Stomach (tissue), 19 donors: ENCODE data around the gene NIM1K. TPM values are rescaled to one million over a fixed set of nuclear protein-coding genes. Genes with fewer than 3 reads are reported as not detected.
A peak's percentile ranks its signal among the peaks of the same experiment; 100 is the strongest.

ENCODE experiments used
- DNase-seq, 2 donors: peaks; one replicate each; pipeline versions ENCODE4 v3.0.0 to v3.0.0-alpha.2; 2013 to 2019
- H3K27ac ChIP-seq, 5 donors: fragments of 200-600 bp in 4 of 5; sonication (generic) in 4 of 5; one replicate each; pipeline ENCODE4 v1.5.1; 2013 to 2019; ENCODE audit warnings: mild to moderate bottlenecking in 1 of 5, moderate library complexity in 1 of 5
- H3K27me3 ChIP-seq, 3 donors: fragments of 200-600 bp; sonication (generic); one replicate each; pipeline ENCODE4 v1.5.1; 2017 to 2019; ENCODE audit warnings: mixed run types in 1 of 3
- H3K36me3 ChIP-seq, 4 donors: fragments of 200-600 bp; sonication (generic); 1 replicate in 3 of 4; 2 replicates in 1 of 4; pipeline ENCODE4 v1.5.1; 2016 to 2019
- H3K4me1 ChIP-seq, 4 donors: fragments of 200-600 bp; sonication (generic); one replicate each; pipeline ENCODE4 v1.5.1; 2016 to 2019
- H3K4me3 ChIP-seq, 4 donors: fragments of 200-600 bp; sonication (generic) in 3 of 4; one replicate each; pipeline ENCODE4 v1.5.1; 2016 to 2019; ENCODE audit warnings: mild to moderate bottlenecking in 1 of 4
- H3K9me3 ChIP-seq, 4 donors: fragments of 200-600 bp; sonication (generic); one replicate each; pipeline ENCODE4 v1.5.1; 2016 to 2019
- CTCF ChIP-seq, 7 experiments: fragments of 450-650 bp in 4 of 7; fragments of 200-600 bp in 3 of 7; sonication (generic) in 3 of 7; IDR thresholded peaks; one replicate each; pipeline ENCODE4 v1.5.1; 2016 to 2019; ENCODE audit warnings: antibody characterized with exemption in 7 of 7, control low read depth in 2 of 7, mild to moderate bottlenecking in 1 of 7
- EP300 ChIP-seq: sonication (generic); formaldehyde crosslinking; IDR thresholded peaks from one replicate; pipeline ENCODE4 v1.6.1; 2017; ENCODE audit warnings: antibody characterized with exemption
- POLR2A ChIP-seq, 4 donors: fragments of 450-650 bp; IDR thresholded peaks; one replicate each; pipeline ENCODE4 v1.6.1; 2016; ENCODE audit warnings: antibody characterized with exemption in 4 of 4, control low read depth in 2 of 4, mild to moderate bottlenecking in 1 of 4, moderate library complexity in 1 of 4
- POLR2AphosphoS5 ChIP-seq, 3 donors: sonication (generic); formaldehyde crosslinking; IDR thresholded peaks; one replicate each; pipeline ENCODE4 v1.6.1; 2016; ENCODE audit warnings: antibody characterized with exemption in 3 of 3
- WGBS, 5 donors: extraction: QIAGEN DNeasy Blood & Tissue Kit in 3 of 5; methylation state at CpG; one replicate each; pipeline versions ENCODE4 v1.1.5 to v1.1.7; 2013 to 2018; 5-methylcytosine and 5-hydroxymethylcytosine counted together
- intact Hi-C: fragments of 100-400 bp; cut with DNase I; formaldehyde crosslinking; loops from one replicate; pipeline ENCODE4 v1.15.1; 2023; ENCODE audit warnings: low total_unique reads
- long read RNA-seq, 10 donors: transcript quantifications; one replicate each; lab custom pipeline, GENCODE V29; 2026
- polyA plus RNA-seq, 3 donors: library from polyadenylated mRNA; stranded (reverse); fragments of 200-250 nt; gene quantifications; one replicate each; pipeline ENCODE4 v1.2.3, GENCODE V29; 2013
- total RNA-seq, 5 donors: library from RNA; depleted of rRNA; stranded (reverse); fragments of >200 nt; gene quantifications; one replicate each; pipeline versions ENCODE4 v1.1.0 to v1.2.3, GENCODE V29; 2014 to 2016
- donor health status: healthy with polysubstance abuse.
- donor health status: Bipolar disorder and iron deficiency.
- donor health status: healthy.

The NIM1K gene
- total RNA-seq (1 to 10 TPM in 2 of 5 donors, under 1 TPM in 1, not detected in 2; 0.43 to 3.5 (median 1.3) TPM), polyA plus RNA-seq (under 1 TPM; 0.45 to 0.92 (median 0.56) TPM)
- long read RNA-seq, donor 1: 0 reads
- long read RNA-seq, donor 2: 0 reads
- long read RNA-seq, donor 3, partial matches to known transcripts: 0 of 1 reads
- long read RNA-seq, donor 3, other reads (novel, unspliced or antisense): 0 of 1 reads
- long read RNA-seq, donor 4: 0 reads
- long read RNA-seq, donor 5: 0 reads
- long read RNA-seq, donor 6: 0 reads
- long read RNA-seq, donor 7: 0 reads
- long read RNA-seq, donor 8: 0 reads
- long read RNA-seq, donor 9: 0 reads
- long read RNA-seq, donor 10: 0 reads

DNA sequence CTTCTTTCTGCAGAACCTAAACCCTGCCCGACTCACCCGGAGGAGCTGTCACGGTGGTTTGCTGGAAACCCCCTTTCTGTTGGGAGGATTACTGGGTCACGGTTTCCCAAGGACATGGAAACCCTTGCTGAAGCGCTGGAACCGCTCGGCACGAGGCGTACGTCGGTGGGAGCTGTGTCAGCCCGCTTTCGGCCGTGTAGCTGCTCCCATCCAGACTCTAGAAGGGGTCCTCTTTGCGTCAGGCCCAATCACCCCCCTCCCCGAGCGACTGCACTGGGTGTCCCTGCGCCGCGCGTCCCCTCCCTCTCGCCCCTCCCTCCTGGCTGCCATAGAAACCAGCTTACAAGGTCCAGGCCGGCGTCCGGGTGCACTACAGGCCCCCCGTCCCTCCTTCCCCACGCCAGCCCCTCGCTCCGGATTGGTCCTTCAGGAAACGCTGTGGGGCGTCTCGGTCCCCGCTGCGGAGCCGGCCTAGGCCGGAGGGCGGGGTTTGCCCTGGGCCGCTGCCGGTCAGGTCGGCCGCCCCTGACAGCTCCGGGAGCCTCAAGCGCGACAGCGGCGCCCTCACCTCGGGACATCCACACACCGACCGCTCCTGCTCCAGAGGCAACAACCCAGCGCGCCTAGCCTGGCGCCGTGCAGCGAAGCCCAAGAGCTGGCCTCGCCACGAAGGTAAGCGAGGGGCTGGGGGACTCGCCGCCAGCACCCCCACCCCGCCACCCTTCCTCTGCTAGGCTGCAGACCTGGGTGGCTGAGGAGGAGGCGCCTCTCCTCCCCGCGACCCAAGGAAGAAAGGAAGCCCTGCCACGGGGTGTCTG is at the start of gene NIM1K:
Gene NIM1K, plus strand, starts transcription at position 486 of the 818 bp plus-strand sequence. CDS start 53,551 bp downstream, outside the sequence.
- Histone ChIP-seq H3K27me3 (peaks cover 0 to 14% (median 5%) of the 10 kb centered on the region in 3 donors), H3K27ac (peak within 1 kb of the TSS; percentile 26 to 73 (median 52)), H3K4me1 (peaks cover 12 to 37% (median 30%) of the 10 kb centered on the region in 4 donors), H3K36me3 (no peaks in the 10 kb centered on the region), H3K4me3 (peak within 1 kb of the TSS; percentile 58 to 77 (median 64)), H3K9me3 (no peaks in the 10 kb centered on the region)
- peak; percentile 63 to 89 for DNase-seq
- intact Hi-C loops: no loop called here
- WGBS, 5 donors: 0 to 1% (median 0%) methylated on average over 22 to 64 of the region's 64 CpGs
- TF ChIP-seq POLR2A (IDR thresholded peaks at IDR 0.05) (no peak), POLR2AphosphoS5 (IDR thresholded peaks at IDR 0.05) (no peak), EP300 (no peak), CTCF (IDR thresholded peaks at IDR 0.05) (no peak)

DNA sequence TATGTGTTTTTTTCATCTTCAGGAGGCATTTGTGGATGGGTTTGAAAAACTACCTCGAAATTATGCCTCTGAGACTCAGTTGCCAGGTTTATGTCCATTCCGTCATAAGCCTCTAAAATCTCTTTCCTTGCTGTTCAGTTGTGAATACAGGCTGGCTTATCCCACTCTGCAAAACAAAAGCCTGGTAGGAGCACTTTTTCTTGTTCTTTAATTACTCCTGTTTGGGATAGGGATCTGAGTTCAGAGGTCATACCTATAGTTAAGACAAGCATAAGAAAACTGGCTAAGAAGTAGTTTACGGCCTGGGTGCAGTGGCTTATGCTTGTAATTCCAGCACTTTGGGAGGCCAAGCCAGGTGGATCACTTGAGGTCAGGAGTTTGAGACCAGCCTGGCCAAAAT is 47.0 kb upstream of the NIM1K start:
- WGBS, 5 donors: 94 to 99% (median 94%) methylated on average over 3 of the region's 3 CpGs
- Histone ChIP-seq H3K4me3 (no peak overlapping the region), H3K4me1 (peaks cover 0 to 5% (median 1%) of the 10 kb centered on the region in 4 donors), H3K9me3 (no peaks in the 10 kb centered on the region), H3K27me3 (no peaks in the 10 kb centered on the region), H3K36me3 (peaks cover 4 to 83% (median 60%) of the 10 kb centered on the region in 4 donors), H3K27ac (no peak overlapping the region)
- intact Hi-C loops: no loop called here
- no peak for DNase-seq
- TF ChIP-seq POLR2AphosphoS5 (IDR thresholded peaks at IDR 0.05) (no peak), CTCF (IDR thresholded peaks at IDR 0.05) (no peak), POLR2A (IDR thresholded peaks at IDR 0.05) (no peak), EP300 (no peak)

DNA sequence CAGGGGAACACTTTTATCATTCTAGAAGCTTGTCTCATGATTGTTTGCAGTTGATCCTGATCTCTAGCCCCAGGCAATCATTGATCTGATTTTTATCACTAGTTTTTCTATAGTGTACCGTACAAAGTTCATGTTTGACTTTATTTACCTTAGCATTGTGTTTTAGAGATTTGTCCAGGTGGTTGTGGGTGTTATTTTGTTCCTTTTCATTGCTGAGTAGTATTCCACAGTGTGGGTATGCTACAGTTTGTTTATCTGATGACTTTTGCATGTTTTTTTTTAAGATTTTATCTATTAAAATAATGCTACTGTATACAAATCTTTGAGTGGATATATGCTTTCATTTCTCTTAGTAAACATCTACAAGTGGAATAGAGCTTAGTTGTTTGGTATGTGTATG is 45.1 kb upstream of the NIM1K start:
- TF ChIP-seq EP300 (no peak), POLR2AphosphoS5 (IDR thresholded peaks at IDR 0.05) (no peak), CTCF (IDR thresholded peaks at IDR 0.05) (no peak), POLR2A (IDR thresholded peaks at IDR 0.05) (no peak)
- no peaks in the 10 kb centered on the region for H3K27me3 ChIP-seq
- H3K36me3 ChIP-seq: peaks cover 4 to 76% (median 52%) of the 10 kb centered on the region in 4 donors
- intact Hi-C loops: no loop called here
- 85 to 100% (median 94%) methylated on average over 1 of the region's 1 CpG for WGBS, 5 donors
- H3K27ac ChIP-seq: no peak overlapping the region
- no peak for DNase-seq
- peaks cover 0 to 5% (median 0%) of the 10 kb centered on the region in 4 donors for H3K4me1 ChIP-seq
- no peaks in the 10 kb centered on the region for H3K9me3 ChIP-seq
- no peak overlapping the region for H3K4me3 ChIP-seq

DNA sequence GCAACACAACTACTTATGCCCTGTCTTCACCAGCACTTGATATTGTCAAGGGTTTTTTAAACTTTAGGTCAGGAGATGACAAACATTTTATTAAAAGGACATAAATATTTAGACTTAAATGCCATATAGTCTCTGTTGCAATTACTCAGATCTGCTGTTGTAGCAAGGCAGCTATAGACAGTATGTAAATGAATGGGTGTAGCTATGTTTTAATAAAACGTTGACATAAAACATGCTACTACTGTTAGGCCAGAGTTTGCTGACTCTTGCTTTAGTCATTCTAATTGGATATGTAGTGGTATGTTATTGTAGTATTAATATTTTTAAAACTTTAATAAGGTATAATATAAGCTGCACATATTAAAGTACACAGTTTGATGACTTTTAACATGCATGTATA is 43.6 kb upstream of the NIM1K start:
- DNase-seq: no peak
- no peak overlapping the region for H3K27ac ChIP-seq
- H3K27me3 ChIP-seq: no peaks in the 10 kb centered on the region
- TF ChIP-seq POLR2A (IDR thresholded peaks at IDR 0.05) (no peak), EP300 (no peak), CTCF (IDR thresholded peaks at IDR 0.05) (no peak), POLR2AphosphoS5 (IDR thresholded peaks at IDR 0.05) (no peak)
- no peak overlapping the region for H3K4me3 ChIP-seq
- 24 to 45% (median 41%) methylated on average over 1 of the region's 1 CpG for WGBS, 5 donors
- peaks cover 4 to 72% (median 40%) of the 10 kb centered on the region in 4 donors for H3K36me3 ChIP-seq
- H3K4me1 ChIP-seq: peaks cover 0 to 5% (median 0%) of the 10 kb centered on the region in 4 donors
- H3K9me3 ChIP-seq: no peaks in the 10 kb centered on the region
- intact Hi-C loops: no loop called here
